GM12801 (cell line): ENCODE results near the gene HOXC6.
A peak's percentile ranks its signal among the peaks of the same experiment; 100 is the strongest.

Experiments
- CTCF ChIP-seq: IDR thresholded peaks from one replicate; pipeline ENCODE4 v1.5.1; 2011; ENCODE audit warnings: control low read depth; ENCODE audit not compliant: insufficient read length; ENCODE audit errors: extremely low read depth

Gene HOXC6

GRCh38 chr12:53988541-53989226 is 39.6 kb upstream of the HOXC6 start:
- TF ChIP-seq CTCF: no peak

- peak; percentile 71 for TF ChIP-seq CTCF
These were observed 38.8 kb upstream of the HOXC6 start for GRCh38 chr12:53989227-53990113.

GRCh38 chr12:53990311-53991076 is 37.7 kb upstream of the HOXC6 start:
- TF ChIP-seq CTCF: no peak

- no peak for TF ChIP-seq CTCF
These were observed 37.2 kb upstream of the HOXC6 start for GRCh38 chr12:53991077-53991460.

- TF ChIP-seq CTCF: no peak
These were observed 35.8 kb upstream of the HOXC6 start for GRCh38 chr12:53992377-53992889.

GRCh38 chr12:53993162-53994008 is 34.9 kb upstream of the HOXC6 start:
- TF ChIP-seq CTCF: no peak

- no peak for TF ChIP-seq CTCF
These were observed 34.3 kb upstream of the HOXC6 start for GRCh38 chr12:53994009-53994263.
